GM08714 (cell line): ENCODE data around the gene GAL3ST2.
"Not testable (repeated sequence)": the region's sequence is repeated elsewhere in the genome, so short reads cannot be mapped to it uniquely, and the experiment has no call there.

Experiments
- H3K4me3 ChIP-seq: fragments of 200-500 bp; sonication (Bioruptor generic); 2 replicates; pipeline ENCODE4 v1.5.1; 2014; ENCODE audit warnings: mild to moderate bottlenecking, low read length, inconsistent platforms
- ZNF274 ChIP-seq: IDR thresholded peaks from 2 replicates; pipeline ENCODE4 v1.6.1; 2012; ENCODE audit warnings: mild to moderate bottlenecking, low read depth, low read length

GAL3ST2 gene

DNA sequence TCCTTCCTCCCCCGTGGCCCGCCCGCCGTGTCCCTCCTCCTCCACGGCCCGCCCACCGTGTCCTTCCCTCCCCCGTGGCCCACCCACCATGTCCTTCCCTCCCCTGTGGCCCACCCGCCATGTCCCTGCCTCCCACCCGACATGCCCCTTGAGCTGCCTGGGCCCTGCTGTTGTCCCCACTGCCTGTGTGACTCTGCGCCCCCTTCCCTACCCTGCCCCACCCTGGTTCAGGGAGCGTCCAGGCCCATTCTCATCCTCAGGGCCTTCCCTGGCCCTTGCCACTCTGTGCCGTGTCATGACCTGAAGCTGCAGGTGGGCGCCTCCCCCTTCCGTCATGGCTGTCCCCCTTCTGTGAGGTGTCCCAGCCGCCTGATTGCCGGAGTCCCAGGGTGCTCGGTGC is 21.5 kb upstream of the GAL3ST2 start:
- no peak overlapping the region for H3K4me3 ChIP-seq
- TF ChIP-seq ZNF274, result no peak

DNA sequence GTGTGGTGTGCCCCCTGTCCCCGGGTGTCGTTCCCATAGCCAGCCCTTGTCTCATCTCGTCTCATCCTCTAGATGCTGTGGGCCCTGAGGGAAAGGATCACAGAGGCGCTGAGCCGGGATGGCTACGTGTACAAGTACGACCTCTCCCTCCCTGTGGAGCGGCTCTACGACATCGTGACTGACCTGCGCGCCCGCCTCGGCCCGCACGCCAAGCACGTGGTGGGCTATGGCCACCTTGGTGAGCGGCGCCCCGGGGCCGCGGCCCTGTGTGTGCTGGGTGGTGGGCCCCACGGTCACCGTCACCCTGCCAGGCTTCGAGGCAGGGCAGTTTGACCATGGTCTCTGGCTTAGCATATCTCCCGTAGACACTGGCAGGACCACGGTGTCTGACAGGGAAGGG is 20.8 kb upstream of the GAL3ST2 start:
- no peak overlapping the region for H3K4me3 ChIP-seq
- TF ChIP-seq ZNF274, result no peak

DNA sequence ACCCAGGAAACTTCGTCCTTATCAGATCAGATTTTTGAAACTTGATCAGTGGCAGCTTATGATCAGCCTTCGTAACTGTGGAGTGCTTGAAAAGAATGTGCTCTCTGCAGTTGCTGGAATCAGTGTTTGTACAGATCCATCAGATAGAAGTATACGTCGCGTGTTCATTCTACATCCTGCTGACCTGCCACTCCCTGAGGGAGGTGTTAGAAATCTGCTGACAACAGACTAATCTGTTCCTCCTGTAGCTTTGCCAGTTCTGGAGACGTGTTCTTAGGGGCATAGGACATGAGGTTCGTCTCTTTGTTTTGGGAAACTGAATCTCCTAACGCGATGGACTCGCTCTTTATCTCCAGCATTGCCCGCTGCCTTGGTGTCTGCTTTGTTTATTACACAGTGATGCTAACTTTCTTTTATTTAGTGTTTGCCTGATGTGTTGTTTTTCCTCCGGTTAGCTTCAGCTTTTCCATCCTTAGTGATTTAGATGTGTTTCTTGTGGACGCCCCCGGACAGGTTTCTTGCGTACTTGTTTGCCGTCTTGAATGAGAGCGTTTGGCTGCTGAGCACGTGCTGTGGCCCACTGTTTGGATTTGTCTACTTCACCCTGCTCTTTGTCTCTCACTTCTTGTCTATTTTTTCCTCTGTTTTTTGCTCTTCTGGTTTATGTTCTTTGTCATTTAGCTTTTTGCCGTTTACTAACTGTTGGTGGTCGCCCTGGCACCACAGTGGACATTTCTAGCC is 17.4 kb upstream of the GAL3ST2 start:
- no peak for TF ChIP-seq ZNF274
- H3K4me3 ChIP-seq, result no peak overlapping the region

DNA sequence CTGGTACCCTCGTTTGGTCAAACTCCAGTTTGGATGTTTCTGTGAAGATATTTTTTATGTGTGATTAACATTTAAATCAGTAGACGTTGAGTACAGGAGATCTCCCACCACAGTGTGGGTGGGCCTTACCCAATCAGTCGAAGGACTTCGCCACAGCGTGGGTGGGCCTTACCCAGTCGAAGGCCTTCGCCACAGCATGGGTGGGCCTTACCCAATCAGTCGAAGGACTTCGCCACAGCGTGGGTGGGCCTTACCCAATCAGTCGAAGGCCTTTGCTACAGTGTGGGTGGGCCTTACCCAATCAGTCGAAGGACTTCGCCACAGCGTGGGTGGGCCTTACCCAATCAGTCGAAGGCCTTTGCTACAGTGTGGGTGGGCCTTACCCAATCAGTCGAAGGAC is 16.7 kb upstream of the GAL3ST2 start:
- H3K4me3 ChIP-seq, result not testable (repeated sequence)

DNA sequence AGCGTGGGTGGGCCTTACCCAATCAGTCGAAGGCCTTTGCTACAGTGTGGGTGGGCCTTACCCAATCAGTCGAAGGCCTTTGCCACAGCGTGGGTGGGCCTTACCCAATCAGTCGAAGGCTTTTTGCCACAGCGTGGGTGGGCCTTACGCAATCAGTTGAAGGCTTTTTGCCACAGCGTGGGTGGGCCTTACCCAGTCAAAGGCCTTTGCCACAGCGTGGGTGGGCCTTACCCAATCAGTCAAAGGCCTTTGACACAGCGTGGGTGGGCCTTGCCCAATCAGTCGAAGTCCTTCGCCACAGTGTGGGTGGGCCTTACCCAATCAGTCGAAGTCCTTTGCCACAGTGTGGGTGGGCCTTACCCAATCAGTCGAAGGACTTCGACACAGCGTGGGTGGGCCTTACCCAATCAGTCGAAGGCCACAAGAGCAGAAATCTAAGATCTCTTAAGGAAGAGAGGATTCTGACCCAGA is 16.3 kb upstream of the GAL3ST2 start:
- TF ChIP-seq ZNF274, result no peak
- no peak overlapping the region for H3K4me3 ChIP-seq

DNA sequence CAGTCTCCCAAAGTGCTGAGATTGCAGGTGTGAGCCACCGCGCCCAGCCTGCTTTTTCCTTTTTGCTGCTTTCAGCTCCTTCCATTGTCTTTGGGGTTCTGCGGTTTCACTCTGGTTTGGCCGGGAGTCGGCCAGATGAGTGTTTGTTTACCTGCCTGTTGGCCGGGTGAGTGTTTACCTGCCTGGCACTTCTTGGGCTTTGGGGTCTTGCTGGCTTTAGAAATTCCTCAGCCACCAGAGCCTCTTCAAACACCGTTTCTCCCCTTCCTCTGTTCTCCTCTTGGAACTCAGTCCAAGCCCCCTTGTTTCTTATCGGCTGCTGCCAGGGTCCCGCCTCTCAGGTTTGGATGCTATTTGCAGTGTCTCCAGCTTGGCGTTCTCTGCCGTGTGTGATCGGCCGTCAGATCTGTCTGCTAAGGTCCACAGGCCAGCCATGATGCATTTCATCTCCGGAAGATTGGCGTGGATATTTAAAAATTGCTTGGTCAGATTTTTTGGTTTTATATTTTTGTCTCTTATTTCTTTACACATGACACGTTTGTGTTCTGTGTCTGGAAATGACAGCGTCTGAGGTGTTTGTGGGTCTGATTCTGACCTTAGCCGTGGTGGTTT is 14.2 kb upstream of the GAL3ST2 start:
- H3K4me3 ChIP-seq, result no peak overlapping the region
- no peak for TF ChIP-seq ZNF274

DNA sequence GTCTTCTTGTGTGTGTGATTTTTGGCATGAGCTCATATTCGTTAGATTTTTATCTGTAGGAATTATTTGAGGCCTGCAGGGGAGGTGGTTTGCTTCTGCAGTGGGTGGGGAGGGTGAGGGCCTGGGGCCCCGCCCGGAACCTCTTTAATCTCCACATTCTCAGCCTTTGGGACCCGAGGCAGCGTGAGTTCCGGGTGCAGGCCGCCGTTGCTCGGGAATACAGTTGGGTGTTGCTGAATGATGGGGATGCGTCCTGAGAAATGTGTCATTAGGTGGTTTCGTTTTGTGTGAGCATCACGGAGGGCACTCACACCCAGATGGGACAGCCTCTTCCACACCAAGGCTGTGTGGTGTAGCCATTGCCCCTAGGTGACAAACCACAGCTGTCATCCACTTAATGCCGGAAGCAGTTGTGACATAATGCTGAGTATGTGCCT is 13.7 kb upstream of the GAL3ST2 start:
- H3K4me3 ChIP-seq, result no peak overlapping the region
- no peak for TF ChIP-seq ZNF274

DNA sequence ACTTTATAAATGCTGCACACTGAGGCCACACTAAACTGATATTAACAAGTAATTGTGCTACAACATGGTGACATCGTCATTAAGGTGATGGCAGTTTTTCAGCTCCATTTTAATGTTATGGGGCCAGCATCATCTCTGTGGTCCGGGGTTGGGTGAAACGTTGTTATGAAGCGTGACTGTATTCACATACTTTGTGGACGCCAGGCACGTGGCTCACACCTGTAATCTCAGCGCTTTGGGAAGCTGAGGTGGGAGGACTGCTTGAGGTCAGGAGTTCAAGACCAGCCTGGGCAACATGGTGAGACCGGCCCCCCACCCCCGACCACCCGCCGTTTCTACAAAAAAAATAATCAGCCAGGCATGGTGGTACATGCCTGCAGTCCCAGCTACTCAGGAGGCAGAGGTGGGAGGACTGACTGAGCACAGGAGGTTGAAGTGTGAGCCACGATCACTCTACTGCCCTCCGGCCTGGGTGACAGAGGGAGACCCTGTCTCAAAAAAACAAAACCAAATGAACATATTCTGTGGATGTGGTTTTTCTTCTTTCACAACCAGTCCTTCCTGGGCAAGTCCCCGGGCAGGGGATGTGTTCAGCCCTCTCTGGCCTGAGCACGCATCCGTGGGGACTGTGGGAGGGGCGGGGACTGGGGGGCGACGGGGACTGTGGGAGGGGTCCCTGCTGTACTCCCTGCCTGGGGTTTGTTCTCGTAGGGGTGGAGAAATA is 12.9 kb upstream of the GAL3ST2 start:
- TF ChIP-seq ZNF274, result no peak
- H3K4me3 ChIP-seq, result no peak overlapping the region

DNA sequence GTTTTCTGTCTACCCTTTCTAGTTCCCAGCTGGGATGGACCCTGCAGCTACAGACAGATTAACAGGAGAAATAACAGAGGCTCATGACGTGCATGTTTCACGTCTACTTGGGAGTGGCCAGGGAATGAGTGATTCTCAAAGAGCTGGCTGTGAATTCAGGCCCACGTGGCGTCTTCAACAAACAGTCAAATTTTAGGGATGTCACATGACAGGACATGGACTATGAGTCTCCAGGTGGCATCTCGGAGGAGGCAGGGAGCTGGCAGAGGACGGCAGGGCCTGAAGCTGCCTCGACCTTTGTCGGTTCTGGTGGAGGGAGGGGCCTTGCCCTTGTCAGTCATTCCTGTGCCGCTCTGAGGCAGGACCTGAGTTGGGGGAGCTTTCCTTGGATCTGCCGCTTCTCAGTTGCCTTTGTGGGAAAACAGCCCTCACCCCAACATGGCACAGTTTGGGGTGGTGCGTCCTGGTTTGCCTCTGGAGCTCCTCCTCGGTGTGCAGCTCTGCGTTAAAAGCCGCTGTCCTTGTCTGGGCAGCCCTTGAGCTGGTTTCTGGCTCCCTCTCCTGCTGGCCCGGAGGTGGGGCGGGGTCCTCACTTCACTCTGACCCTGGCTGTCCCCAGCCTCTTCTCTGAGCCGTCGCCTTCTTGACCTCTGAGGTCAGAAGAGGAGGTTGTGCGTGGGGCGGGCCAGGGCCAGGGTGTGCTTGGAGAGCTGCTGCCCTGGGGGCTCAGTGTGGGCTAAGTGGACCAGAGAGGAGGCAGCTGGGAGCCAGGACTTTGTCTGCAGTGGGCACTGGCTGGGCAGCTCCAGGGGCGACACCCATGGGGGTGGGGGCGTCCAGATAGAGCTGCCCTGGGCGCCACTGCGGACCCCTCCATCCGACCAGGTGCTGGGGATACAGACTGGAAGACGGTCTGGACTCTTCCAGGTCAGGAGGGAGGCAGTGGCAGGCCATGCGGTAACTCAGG is 12.1 kb upstream of the GAL3ST2 start:
- H3K4me3 ChIP-seq, result no peak overlapping the region
- TF ChIP-seq ZNF274, result no peak

DNA sequence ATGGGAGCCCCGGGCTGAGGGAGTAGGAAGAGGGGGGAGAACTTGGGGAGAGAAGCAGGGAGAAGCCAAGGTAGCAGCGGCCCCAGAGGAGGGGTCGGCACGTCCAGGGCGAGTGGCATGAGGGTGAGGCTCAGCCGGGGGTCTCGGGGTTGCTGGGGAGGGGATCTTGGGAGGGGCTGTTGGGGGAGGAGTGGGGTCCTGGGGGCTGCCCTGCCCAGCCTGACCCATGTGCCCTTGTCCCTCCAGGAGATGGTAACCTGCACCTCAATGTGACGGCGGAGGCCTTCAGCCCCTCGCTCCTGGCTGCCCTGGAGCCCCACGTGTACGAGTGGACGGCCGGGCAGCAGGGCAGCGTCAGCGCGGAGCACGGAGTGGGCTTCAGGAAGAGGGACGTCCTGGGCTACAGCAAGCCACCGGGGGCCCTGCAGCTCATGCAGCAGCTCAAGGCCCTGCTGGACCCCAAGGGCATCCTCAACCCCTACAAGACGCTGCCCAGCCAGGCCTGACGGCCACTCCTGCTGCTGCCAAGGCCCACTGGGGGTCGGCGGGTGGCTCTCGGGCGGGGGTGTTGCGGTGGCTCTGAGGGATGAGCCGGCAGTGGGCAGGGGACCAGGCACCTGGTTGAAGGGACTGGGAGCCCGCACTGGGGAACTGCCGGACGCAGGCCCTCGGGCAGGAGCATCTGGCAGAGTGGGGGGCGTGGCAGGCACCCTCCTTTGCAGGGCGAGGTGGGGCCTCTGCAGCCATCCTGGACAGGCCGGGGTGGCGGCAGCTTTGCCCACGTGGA is 9.0 kb upstream of the GAL3ST2 start:
- TF ChIP-seq ZNF274, result no peak

DNA sequence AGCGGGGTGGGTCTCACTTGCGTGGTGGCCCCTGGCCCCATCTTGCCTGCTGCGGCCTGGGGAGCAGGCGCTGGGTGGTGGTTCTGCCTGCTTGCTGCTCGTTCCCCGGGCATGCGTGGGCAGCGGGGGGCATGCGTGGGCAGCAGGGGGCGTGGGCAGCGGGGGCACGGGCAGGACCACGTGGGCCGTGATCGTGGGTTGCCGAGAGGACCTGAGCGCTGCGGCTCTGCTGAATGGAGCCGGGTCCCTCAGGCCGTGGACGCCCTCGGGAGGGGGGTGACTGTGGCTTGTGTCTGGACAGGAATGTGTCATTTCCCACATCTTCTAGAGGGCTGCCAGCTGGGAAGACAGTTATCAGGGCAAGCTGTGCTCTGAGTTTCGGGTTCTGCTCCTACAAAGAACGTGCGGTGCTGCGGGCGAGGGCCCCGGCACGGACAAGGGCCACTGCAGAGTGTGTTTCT is 8.3 kb upstream of the GAL3ST2 start:
- no peak overlapping the region for H3K4me3 ChIP-seq
- TF ChIP-seq ZNF274, result no peak

More for the DNA sequence above, 9.0 kb upstream of the GAL3ST2 start:
- no peak overlapping the region for H3K4me3 ChIP-seq

DNA sequence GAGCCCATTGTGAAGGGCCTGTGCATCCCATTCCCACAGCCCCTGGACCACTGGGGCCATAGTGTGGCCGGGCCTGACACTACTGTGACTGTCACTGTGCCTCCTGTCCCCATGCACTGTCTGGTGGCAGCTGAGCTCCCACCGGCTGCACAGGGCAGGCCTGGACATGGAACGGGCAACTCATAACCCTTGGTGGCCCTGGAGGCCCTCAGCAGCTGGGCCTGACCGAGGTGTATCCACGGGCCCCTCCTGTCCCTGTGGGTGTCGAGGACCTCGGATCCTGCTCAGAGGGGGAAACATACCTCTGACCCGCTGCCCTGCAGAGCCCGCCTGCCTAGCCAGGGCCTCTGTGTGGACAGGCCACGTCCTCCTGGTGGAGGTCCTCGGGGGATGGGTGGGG is 7.8 kb upstream of the GAL3ST2 start:
- H3K4me3 ChIP-seq, result no peak overlapping the region
- no peak for TF ChIP-seq ZNF274

DNA sequence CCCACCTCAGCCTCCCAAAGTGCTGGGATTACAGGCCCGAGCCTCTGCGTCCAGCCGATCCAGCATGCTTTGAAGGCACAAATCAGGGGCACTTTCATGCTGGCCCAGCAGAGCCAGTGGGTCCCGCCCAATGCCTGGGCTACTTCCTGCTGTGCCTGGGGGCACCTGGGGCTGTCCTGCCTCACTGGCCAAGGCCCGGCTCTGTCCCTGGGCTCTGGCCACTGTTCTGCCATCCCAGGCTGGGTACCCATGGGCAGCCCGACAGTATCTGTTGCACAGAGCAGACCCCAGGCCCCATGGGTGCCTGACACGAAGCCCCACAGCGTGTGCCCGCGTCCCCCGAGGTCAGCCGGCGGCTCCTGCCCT is 6.8 kb upstream of the GAL3ST2 start:
- no peak overlapping the region for H3K4me3 ChIP-seq
- no peak for TF ChIP-seq ZNF274
